Skeletal muscle tissue (tissue), 4 donors: Measurements from ENCODE around the gene WASL. TPM values are rescaled to one million over a fixed set of nuclear protein-coding genes. Genes with fewer than 3 reads are reported as not detected.
"Not testable (repeated sequence)": the region's sequence is repeated elsewhere in the genome, so short reads cannot be mapped to it uniquely, and the experiment has no call there.

ENCODE experiments used
- H3K27ac ChIP-seq: one replicate; pipeline ENCODE4 v1.7.0; 2013; ENCODE audit warnings: mild to moderate bottlenecking, low read depth, low read length, inconsistent platforms
- H3K27me3 ChIP-seq, 3 donors: one replicate each; pipeline ENCODE4 v1.7.0; 2013; ENCODE audit warnings: low read length in 3 of 3; ENCODE audit not compliant: control insufficient read depth in 3 of 3, insufficient read depth in 3 of 3
- H3K36me3 ChIP-seq, 3 donors: one replicate each; pipeline ENCODE4 v1.7.0; 2013; ENCODE audit warnings: low read length in 3 of 3; ENCODE audit not compliant: control insufficient read depth in 3 of 3, insufficient read depth in 3 of 3
- H3K4me1 ChIP-seq, 3 donors: one replicate each; pipeline ENCODE4 v1.7.0; 2013; ENCODE audit warnings: low read length in 3 of 3, mild to moderate bottlenecking in 3 of 3; ENCODE audit not compliant: control insufficient read depth in 3 of 3, insufficient read depth in 3 of 3
- H3K4me3 ChIP-seq, 3 donors: one replicate each; pipeline ENCODE4 v1.7.0; 2013; ENCODE audit warnings: low read length in 3 of 3
- H3K9ac ChIP-seq, 3 donors: one replicate each; pipeline ENCODE4 v1.7.0; 2013; ENCODE audit warnings: low read length in 3 of 3, mild to moderate bottlenecking in 3 of 3, moderate library complexity in 2 of 3, low read depth in 1 of 3
- H3K9me3 ChIP-seq, 3 donors: one replicate each; pipeline ENCODE4 v1.7.0; 2013; ENCODE audit warnings: low read length in 3 of 3; ENCODE audit not compliant: control insufficient read depth in 3 of 3
- total RNA-seq: library from RNA; depleted of rRNA; stranded (reverse); fragments of >200 nt; gene quantifications from one replicate; pipeline ENCODE4 v1.2.3, GENCODE V29; 2014
- donor health status: Osteomylitis.

The WASL gene
- 15.1 TPM for total RNA-seq

- H3K4me3 ChIP-seq, result peak within 1 kb of the TSS; percentile 92 to 97 (median 93)
- H3K27me3 ChIP-seq, result no peaks in the 10 kb centered on the region
- H3K27ac ChIP-seq, result peak within 1 kb of the TSS; percentile 99
- H3K9ac ChIP-seq, result peak within 1 kb of the TSS; percentile 96 to 98 (median 96)
- no peaks in the 10 kb centered on the region for H3K9me3 ChIP-seq
- H3K36me3 ChIP-seq, result no peaks in the 10 kb centered on the region
- H3K4me1 ChIP-seq, result peaks cover 22 to 35% (median 33%) of the 10 kb centered on the region in 3 donors
Observed at GRCh38 chr7:123748734-123749536, at the start of gene WASL. WASL (minus strand) TSS chr7:123749003; CDS start chr7:123748734, 269 bp downstream.

GRCh38 chr7:123797673-123798531 is 49.1 kb upstream of the WASL start:
- no peaks in the 10 kb centered on the region for H3K36me3 ChIP-seq
- H3K27ac ChIP-seq, result peak overlapping the region; percentile 29
- H3K27me3 ChIP-seq, result no peaks in the 10 kb centered on the region
- no peak overlapping the region for H3K4me3 ChIP-seq
- peak overlapping the region in 2 of 3 donors; percentile 23 to 33 for H3K9ac ChIP-seq
- peaks cover 0 to 9% (median 0%) of the 10 kb centered on the region in 3 donors for H3K4me1 ChIP-seq
- H3K9me3 ChIP-seq, result no peaks in the 10 kb centered on the region

DNA sequence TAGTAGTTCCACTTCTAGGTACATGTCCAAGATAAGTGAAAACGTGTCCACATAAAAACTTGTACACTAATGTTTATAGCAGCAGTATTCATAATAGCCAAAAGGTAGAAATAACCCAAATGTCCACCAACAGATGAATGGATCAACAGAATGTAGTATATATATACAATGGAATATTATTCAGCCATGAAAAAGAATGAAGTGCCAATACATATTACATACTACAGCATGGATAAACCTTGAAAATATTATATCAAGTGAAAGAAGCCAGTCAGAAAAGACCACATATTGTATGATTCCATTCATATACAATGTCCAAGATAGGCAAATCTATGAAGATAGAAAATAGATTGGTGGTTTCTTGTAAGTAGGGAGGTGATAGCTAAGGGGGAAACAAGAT is 47.8 kb upstream of the WASL start:
- H3K9ac ChIP-seq, result no peak overlapping the region
- peaks cover 0 to 9% (median 0%) of the 10 kb centered on the region in 3 donors for H3K4me1 ChIP-seq
- H3K9me3 ChIP-seq, result no peaks in the 10 kb centered on the region
- no peaks in the 10 kb centered on the region for H3K36me3 ChIP-seq
- no peak overlapping the region for H3K4me3 ChIP-seq
- H3K27me3 ChIP-seq, result no peaks in the 10 kb centered on the region
- no peak overlapping the region for H3K27ac ChIP-seq

DNA sequence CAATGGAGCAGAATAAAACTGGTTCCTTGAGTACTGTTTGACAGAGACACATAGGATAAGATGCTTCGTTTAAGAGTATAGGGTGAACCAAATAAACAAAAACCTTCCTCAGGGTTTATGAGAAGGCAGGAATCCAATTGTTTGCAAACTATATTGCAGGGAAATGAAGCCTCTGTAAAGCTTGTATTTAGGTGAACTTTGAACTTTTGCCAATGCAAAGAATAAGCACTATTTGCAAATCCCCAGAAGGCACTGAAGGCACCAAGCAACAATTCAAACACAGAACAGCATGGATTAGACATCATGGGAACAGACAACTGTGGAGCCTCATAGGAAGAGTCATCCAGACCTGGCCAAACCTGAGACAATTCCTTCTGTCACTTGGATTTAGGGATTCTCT is 47.1 kb upstream of the WASL start:
- peaks cover 0 to 9% (median 0%) of the 10 kb centered on the region in 3 donors for H3K4me1 ChIP-seq
- no peaks in the 10 kb centered on the region for H3K36me3 ChIP-seq
- no peak overlapping the region for H3K9ac ChIP-seq
- H3K27ac ChIP-seq, result no peak overlapping the region
- no peaks in the 10 kb centered on the region for H3K9me3 ChIP-seq
- no peak overlapping the region for H3K4me3 ChIP-seq
- H3K27me3 ChIP-seq, result no peaks in the 10 kb centered on the region

GRCh38 chr7:123795116-123795515 is 46.3 kb upstream of the WASL start:
- H3K36me3 ChIP-seq, H3K4me3 ChIP-seq, H3K27ac ChIP-seq: not testable (repeated sequence)

DNA sequence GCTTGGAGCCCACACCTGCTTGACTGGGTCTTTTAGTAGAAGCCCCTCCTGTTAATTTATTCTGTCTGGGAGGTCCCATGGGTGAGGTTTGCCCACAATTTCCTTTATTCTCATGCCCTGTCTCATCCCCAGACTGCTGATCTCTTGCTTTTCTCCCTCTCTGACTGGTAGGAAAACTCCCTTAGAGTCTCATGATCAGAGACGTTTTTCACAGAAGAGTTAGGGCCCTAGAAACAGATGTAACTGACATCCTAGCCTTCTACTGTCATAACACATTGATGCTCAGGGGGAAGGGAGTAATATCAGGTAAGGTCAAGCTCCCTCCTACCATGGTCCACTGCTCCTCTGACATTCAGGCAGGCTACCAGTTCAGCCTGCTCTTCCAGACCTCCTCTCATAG is 43.7 kb upstream of the WASL start:
- peaks cover 0 to under 1% (median 0%) of the 10 kb centered on the region in 3 donors for H3K4me1 ChIP-seq
- no peak overlapping the region for H3K27ac ChIP-seq
- H3K4me3 ChIP-seq, result no peak overlapping the region
- H3K9me3 ChIP-seq, result no peaks in the 10 kb centered on the region
- H3K9ac ChIP-seq, result no peak overlapping the region
- no peaks in the 10 kb centered on the region for H3K27me3 ChIP-seq
- no peaks in the 10 kb centered on the region for H3K36me3 ChIP-seq

More at GRCh38 chr7:123795116-123795515, 46.3 kb upstream of the WASL start:
- not testable (repeated sequence) for H3K9me3 ChIP-seq, H3K4me1 ChIP-seq, H3K27me3 ChIP-seq, H3K9ac ChIP-seq

DNA sequence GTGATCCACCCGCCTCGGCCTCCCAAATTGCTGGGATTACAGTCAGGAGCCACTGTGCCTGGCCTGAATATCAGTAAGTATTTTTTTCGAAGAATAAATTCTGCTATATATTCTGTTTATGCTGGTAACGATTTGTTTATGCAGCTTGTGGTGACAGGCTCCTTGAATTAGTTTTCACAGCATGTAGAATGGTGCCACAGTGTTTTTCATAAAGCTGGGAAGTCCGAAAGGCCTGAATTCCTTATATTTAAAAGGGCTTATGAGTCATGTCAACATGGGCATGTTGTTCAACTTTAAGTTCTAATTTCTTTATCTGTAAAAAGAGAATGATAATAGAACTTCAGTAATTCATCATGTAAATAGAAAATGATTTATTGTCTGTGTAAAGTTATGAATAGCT is 42.2 kb upstream of the WASL start:
- Histone ChIP-seq H3K27me3 (no peaks in the 10 kb centered on the region), H3K9me3 (no peaks in the 10 kb centered on the region), H3K9ac (no peak overlapping the region), H3K36me3 (no peaks in the 10 kb centered on the region), H3K4me3 (no peak overlapping the region), H3K27ac (no peak overlapping the region), H3K4me1 (no peaks in the 10 kb centered on the region)

DNA sequence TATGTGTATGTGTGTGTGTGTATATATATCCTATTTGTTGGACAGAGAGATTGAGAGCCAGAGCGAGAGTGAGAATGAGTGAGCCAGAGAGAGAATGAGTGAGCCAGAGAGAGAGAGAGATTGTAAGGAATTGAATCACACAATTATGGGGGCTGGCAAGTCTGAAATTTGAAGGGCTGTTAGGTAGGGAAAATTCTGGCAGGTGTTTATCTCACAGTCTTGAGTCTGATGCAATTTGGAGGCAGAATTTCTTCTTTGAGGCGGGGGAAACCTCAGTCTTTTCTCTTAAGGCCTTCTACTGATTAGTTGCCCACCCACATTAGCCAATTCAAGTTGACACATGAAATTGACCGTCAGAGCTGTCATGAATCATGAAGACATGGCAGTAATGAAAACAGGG is 41.0 kb upstream of the WASL start:
- no peak overlapping the region for H3K9ac ChIP-seq
- no peaks in the 10 kb centered on the region for H3K27me3 ChIP-seq
- H3K27ac ChIP-seq, result no peak overlapping the region
- H3K4me3 ChIP-seq, result no peak overlapping the region
- no peaks in the 10 kb centered on the region for H3K36me3 ChIP-seq
- H3K9me3 ChIP-seq, result no peaks in the 10 kb centered on the region
- no peaks in the 10 kb centered on the region for H3K4me1 ChIP-seq

DNA sequence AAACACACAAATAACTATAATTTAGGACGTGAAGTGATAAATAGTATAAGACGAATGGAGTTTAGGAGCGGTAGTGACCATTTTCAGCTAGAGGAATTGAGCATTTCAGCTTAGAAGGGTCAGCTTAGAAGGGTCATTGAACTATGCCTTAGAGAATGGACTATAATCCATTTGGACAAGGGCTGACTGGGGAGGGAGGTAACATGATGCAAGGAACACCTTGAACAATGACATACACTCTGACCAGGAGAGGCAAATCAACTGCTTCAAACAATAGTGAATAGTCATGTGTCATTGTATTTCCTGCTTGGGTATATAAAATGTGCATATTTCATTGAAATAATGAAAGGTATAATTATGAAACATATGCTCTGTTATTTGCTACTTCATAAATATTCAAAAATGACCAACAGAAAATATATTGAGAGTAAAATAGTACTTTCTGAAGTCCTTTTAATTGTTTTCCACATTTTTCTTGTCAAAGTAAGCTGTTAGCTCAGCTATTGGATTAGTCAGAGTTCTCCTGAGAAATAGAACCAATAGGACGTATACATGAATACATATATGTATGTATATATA is 40.5 kb upstream of the WASL start:
- Histone ChIP-seq H3K9me3 (no peaks in the 10 kb centered on the region), H3K4me3 (no peak overlapping the region), H3K9ac (no peak overlapping the region)

DNA sequence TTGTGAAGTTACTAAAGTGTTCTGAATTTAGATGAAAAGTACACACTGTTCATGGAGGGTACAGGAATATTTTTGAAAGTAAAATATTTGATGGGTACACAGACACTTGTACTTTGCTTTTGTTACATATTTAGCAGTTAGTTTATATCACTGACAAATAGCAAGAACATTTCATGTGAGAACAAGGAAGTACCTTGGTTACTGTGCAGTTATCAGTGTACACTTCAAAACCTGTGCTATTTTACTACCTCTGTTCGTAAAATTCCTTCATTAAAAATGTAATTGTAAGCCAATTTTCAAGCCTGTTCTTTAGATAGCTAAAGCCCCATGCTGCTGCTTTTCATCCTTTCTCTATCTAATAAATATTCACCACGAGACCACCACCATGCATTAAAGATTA is 39.8 kb upstream of the WASL start:
- H3K4me1 ChIP-seq, result no peaks in the 10 kb centered on the region
- H3K27me3 ChIP-seq, result no peaks in the 10 kb centered on the region
- H3K9ac ChIP-seq, result no peak overlapping the region
- H3K36me3 ChIP-seq, result no peaks in the 10 kb centered on the region
- H3K9me3 ChIP-seq, result no peaks in the 10 kb centered on the region
- H3K27ac ChIP-seq, result no peak overlapping the region
- no peak overlapping the region for H3K4me3 ChIP-seq

More for the DNA sequence above, 40.5 kb upstream of the WASL start:
- Histone ChIP-seq H3K27ac (no peak overlapping the region), H3K36me3 (no peaks in the 10 kb centered on the region), H3K4me1 (no peaks in the 10 kb centered on the region), H3K27me3 (no peaks in the 10 kb centered on the region)
